HG03095 (cell line): ENCODE measurements around the gene KLRC1.
"Not testable (repeated sequence)": the region's sequence is repeated elsewhere in the genome, so short reads cannot be mapped to it uniquely, and the experiment has no call there.

Source experiments
- ATAC-seq: cut with Tn5 transposase; IDR thresholded peaks from one replicate; pipeline ENCODE4 v1.9.1; 2021; ENCODE audit warnings: moderate library complexity; ENCODE audit not compliant: unreplicated experiment

KLRC1 gene

DNA sequence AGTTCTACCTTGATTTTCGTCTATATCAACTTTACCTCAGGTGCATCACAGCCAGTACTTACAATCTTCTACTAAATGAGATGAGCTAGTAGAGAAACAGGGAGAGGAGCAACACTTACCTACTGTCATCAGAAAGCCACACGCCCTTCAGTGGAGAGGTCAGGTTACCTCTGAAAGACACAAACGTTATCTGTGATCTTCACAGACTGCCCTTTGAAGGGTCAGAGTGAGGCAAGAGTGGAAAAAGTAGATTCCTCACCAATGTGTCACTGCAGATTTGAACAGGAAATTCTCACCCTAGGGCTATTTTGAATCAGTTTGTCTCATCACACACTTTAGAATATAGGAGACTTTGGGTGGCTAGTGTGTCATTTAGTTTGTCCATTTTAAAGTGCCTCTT is 31.0 kb downstream of the KLRC1 start:
- not testable (repeated sequence) for ATAC-seq

DNA sequence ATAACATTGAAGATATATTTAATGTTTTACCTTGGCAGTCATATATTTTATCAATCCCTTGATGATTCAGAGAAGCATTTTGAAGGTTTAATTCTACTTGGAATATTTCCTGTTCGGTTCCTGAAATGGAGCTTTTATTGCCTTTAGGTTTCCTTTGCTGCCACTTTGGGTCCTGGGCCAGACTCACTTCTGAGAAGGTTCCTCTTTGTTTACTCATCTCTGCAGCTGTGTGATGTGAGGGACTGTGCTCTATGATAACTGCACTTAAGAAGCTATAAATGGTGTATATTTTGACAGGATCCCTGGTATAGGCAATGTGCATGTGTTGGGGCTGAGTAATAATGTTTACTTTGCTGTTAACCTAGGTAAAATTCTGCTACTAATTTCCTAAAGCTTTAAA is 32.8 kb downstream of the KLRC1 start, which contains the start of gene KLRC3:
TSS of gene KLRC3 (minus strand) at position 262 of the 400 bp plus-strand sequence. CDS start at position 217, 45 bp downstream.
- not testable (repeated sequence) for ATAC-seq

DNA sequence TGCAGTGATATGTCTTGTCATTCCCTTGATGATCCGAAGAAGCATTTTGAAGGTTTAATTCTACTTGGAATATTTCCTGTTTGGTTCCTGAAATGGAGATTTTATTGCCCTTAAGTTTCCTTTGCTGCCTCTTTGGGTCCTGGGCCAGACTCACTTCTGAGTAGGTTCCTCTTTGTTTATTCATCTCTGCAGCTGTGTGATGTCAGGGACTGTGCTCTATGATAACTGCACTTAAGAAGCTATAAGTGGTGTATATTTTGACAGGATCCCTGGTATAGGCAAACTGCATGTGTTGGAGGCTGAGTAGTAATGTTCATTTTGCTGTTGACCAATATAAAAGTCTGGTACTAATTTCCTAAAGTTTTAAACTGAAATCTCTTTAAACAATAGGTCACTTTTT is 43.8 kb downstream of the KLRC1 start, which contains the start of gene KLRC4:
TSS of gene KLRC4 (minus strand) at position 366 of the 400 bp plus-strand sequence. CDS start at position 184, 182 bp downstream.
- no peak for ATAC-seq

DNA sequence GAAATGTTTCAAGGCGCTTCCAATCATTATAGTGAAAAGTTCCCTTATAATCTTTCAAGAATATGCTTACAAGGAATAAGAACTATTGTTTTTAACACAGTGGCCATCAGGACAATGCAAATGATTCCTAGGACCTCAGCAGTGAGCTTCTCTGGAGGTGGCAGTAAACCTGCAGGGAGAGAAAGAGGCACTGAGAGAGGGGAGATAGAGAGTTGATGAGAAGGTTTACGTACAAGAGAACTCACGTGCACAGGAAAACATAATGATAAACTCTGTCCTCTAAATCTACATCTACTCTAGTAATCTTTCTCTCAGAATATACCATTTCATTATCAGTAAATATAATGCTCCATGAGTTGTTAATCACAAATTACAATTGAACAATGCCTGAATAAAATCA is 44.3 kb downstream of the KLRC1 start:
- no peak for ATAC-seq

DNA sequence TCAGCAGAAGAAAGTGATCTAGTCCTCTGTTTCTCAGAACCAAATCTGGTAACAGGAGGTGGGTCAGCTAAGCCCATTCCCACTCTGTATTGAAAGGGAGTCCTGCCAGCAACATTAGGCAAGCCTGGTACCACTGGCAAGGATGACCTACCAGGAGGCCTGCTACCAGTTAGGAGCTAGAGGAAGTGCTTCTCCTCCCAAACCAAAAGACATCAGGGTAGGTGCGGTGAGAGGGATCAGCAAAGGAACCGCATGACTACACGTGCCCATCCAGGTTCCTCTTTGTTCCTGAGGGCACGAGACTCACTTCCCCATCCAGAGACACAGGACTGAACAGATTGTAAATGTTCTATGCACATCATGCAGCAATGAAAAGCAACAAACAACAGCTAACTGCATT is 46.5 kb downstream of the KLRC1 start:
- ATAC-seq: no peak

DNA sequence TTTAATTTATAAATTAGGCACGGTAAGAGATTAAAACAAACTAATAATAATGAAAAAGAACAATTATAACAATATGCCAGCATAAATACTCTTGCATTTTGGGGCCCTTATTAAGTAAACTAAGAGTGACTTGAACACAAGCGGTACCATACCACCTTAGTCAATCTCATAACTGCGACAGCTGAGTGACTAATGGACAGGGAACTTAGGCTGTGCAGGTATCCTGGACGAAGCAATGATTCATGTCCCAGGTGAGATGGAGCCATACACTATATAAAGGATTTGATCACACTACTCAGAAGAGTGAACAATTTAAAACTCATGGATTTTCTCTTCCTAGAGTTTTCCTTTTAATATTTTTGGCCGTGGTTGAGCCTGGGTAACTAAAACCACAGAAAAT is 47.9 kb downstream of the KLRC1 start:
- ATAC-seq: no peak

DNA sequence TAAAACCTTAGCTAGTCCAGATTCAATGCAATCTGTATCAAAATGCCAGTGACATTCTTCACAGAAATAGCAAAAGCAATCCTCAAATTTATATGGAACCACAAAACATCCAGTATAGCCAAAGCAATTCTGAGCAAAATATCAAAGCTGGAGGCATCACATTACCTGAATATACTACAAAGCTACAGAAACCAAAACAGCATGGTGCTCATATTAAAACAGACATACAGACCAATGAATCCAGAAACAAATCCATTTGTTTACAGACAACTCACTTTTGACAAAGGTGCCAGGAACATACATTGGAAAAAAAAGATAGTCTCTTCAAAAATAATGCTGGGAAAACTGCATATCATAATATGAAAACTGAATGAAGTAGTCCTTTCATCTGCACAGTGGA is 48.4 kb downstream of the KLRC1 start:
- ATAC-seq: no peak

DNA sequence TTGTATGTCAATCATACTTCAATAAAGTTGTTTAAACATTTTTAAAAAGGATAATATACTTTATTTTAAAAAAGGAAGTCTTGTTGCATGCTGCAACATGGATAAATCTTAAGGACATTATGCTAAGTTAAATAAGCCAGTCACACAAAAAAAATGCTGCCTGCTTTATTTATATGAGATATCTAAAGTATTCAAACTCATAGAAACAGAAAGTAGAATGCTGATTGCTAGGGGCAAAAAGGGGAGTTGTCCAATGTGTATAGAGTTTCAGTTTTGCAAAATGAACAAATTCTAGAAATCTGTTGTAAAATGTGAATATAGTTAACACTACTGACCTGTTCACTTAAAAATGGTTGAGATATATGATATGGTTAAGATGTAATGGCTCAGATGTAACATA is 52.3 kb downstream of the KLRC1 start:
- ATAC-seq: no peak

DNA sequence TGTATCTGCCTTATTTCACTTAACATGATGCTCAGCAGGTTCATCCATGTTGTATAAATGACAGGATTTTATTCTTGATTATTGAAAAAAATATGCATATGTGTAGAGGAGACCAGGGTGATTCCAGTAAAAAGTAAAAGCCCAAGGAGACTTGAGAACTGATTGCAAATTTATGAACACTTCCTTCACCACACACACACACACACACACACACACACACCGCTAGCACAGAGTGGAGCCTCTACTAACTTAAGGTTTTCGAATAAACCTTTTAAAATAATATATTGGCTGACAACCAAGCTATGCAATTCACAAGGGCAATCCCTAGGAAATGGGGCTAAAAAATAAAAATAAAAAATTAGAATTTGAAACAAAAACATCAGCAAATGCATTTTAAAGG is 55.0 kb downstream of the KLRC1 start:
- no peak for ATAC-seq

DNA sequence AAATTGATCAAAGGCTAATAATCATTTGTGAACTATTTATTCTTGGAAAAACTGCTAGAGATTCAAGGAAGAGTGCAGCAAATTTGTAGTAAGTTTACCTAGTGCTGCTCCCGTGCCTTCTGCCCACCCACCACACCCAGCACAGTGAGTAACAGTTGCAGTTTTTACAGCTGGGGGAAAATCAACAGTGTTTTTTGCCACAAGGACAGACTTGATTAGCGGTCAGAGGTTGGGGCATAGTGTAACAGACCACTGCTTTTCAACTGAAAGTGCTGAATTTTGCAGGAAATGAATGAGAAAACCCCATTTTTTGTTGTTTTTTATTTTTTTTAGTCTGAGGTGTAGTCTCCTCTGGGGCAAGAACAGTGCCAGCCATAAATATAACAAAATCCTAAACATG is 55.9 kb downstream of the KLRC1 start:
- ATAC-seq: no peak

DNA sequence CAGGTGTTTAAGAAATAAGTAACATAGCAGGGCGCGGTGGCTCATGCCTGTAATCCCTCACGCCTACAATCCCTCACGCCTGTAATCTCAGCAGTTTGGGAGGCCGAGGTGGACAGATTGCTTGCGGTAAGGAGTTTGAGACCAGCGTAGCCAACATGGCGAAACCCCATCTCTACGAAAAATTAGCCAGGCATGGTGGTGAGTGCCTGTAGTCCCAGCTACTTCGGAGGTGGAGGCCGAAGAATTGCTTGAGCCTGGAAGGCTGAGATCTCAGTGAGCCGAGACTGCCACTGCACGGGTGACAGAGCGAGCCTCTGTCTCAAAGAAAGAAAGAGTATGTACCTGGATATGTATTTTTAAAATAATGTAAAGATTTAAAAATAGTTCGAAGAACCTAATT is 57.0 kb downstream of the KLRC1 start:
- ATAC-seq: not testable (repeated sequence)
